ENCODE measurements around the gene B4GALT6. TPM values are rescaled to one million over a fixed set of nuclear protein-coding genes. Genes with fewer than 3 reads are reported as not detected.

B4GALT6 gene
- total RNA-seq, 1 donor from 2014 or later, result 16.3 TPM

DNA sequence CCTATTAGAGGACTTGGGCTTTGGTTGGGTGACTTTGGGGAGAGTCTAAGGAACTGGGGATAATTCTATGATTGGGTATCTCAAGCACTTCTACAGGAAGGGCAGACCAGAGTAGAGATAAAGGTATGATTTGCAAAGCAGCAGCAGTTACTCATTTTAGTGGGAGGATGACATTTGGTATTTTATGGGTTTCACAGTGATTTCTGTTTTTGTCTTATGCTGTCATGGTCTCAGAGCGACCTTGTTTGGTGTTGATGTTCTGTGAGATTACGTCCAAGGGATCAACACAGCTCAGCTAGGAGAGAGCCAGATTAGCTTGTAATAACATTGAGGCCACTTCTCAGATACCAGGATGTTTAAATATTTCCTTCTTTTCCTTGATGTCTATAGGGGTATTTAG is 74.5 kb downstream of the B4GALT6 start:
- H3F3A ChIP-seq (ENCODE audit: low read depth), result peaks cover 5% of the 10 kb centered on the region
- no peaks in the 10 kb centered on the region for H4K20me1 ChIP-seq (ENCODE audit: low read depth)
- H2AFZ ChIP-seq (replicated peaks), result no peak overlapping the region
- TF ChIP-seq, protein P1, sequence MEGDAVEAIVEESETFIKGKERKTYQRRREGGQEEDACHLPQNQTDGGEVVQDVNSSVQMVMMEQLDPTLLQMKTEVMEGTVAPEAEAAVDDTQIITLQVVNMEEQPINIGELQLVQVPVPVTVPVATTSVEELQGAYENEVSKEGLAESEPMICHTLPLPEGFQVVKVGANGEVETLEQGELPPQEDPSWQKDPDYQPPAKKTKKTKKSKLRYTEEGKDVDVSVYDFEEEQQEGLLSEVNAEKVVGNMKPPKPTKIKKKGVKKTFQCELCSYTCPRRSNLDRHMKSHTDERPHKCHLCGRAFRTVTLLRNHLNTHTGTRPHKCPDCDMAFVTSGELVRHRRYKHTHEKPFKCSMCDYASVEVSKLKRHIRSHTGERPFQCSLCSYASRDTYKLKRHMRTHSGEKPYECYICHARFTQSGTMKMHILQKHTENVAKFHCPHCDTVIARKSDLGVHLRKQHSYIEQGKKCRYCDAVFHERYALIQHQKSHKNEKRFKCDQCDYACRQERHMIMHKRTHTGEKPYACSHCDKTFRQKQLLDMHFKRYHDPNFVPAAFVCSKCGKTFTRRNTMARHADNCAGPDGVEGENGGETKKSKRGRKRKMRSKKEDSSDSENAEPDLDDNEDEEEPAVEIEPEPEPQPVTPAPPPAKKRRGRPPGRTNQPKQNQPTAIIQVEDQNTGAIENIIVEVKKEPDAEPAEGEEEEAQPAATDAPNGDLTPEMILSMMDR (IDR thresholded peaks at IDR 0.05), result no peak
- TF ChIP-seq EZH2 (IDR thresholded peaks at IDR 0.05) (no peak), EZH2phosphoT487 (IDR thresholded peaks at IDR 0.05) (no peak)
- no peak overlapping the region for H3K4me3 ChIP-seq
- peaks cover 9% of the 10 kb centered on the region for H3K4me1 ChIP-seq
- H3K27me3 Mint-ChIP-seq (ENCODE audit: insufficient read depth, low read depth), result peaks cover 3% of the 10 kb centered on the region
- peaks cover 7% of the 10 kb centered on the region for H3K4me1 Mint-ChIP-seq
- H3K9me3 Mint-ChIP-seq, result no peaks in the 10 kb centered on the region
- H3K36me3 ChIP-seq, result no peaks in the 10 kb centered on the region
- H3K27me3 ChIP-seq, result no peaks in the 10 kb centered on the region
- H3K9me3 ChIP-seq (ENCODE audit: low read depth), result no peaks in the 10 kb centered on the region
- no peak overlapping the region for H3K27ac Mint-ChIP-seq
- H3K79me2 ChIP-seq (ENCODE audit: low read depth), result no peaks in the 10 kb centered on the region
- no peak overlapping the region for H3K27ac ChIP-seq
- no peaks in the 10 kb centered on the region for H3K36me3 Mint-ChIP-seq
- DNase-seq (ENCODE audit: low spot score), result no peak
- H3K4me2 ChIP-seq, result no peak overlapping the region
- no peak overlapping the region for H3K9ac ChIP-seq
- no peak overlapping the region for H3K4me3 Mint-ChIP-seq

DNA sequence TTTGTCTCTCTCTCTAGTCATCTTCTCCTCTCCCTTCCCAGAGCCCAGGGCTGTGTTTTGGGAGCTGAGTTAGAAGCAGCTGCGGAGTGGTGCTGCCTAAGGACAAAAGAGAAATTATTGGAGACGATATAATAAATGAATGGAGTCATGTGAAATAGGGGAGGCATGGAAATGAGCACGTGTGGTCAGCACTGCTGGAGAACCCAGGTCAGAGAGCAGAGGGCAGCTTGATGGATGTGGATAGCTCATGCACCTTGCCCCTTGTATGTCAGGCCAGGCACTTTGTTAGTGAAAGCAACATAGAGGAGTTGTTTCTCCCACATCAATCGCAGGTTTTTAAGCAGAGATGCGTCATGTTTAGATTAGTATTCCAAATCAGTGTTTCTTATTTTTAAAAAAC is 77.0 kb downstream of the B4GALT6 start:
- DNase-seq (ENCODE audit: low spot score), result no peak
- no peak for TF ChIP-seq EZH2phosphoT487 (IDR thresholded peaks at IDR 0.05)
- TF ChIP-seq, protein P1 (IDR thresholded peaks at IDR 0.05), result no peak
- no peak for TF ChIP-seq EZH2 (IDR thresholded peaks at IDR 0.05)
- H3K4me3 Mint-ChIP-seq, result no peak overlapping the region
- H2AFZ ChIP-seq (replicated peaks), result no peak overlapping the region
- H3K4me2 ChIP-seq, result no peak overlapping the region
- no peak overlapping the region for H3K4me3 ChIP-seq
- H3K27ac ChIP-seq, result no peak overlapping the region
- H4K20me1 ChIP-seq (ENCODE audit: low read depth), result no peaks in the 10 kb centered on the region
- H3K27me3 ChIP-seq, result no peaks in the 10 kb centered on the region
- peaks cover 5% of the 10 kb centered on the region for H3F3A ChIP-seq (ENCODE audit: low read depth)
- H3K9ac ChIP-seq, result no peak overlapping the region
- H3K4me1 ChIP-seq, result peaks cover 9% of the 10 kb centered on the region
- peaks cover 3% of the 10 kb centered on the region for H3K27me3 Mint-ChIP-seq (ENCODE audit: insufficient read depth, low read depth)
- peaks cover 7% of the 10 kb centered on the region for H3K4me1 Mint-ChIP-seq
- H3K9me3 Mint-ChIP-seq, result no peaks in the 10 kb centered on the region
- H3K36me3 Mint-ChIP-seq, result no peaks in the 10 kb centered on the region
- H3K27ac Mint-ChIP-seq, result no peak overlapping the region
- no peaks in the 10 kb centered on the region for H3K79me2 ChIP-seq (ENCODE audit: low read depth)
- no peaks in the 10 kb centered on the region for H3K36me3 ChIP-seq
- H3K9me3 ChIP-seq (ENCODE audit: low read depth), result no peaks in the 10 kb centered on the region

DNA sequence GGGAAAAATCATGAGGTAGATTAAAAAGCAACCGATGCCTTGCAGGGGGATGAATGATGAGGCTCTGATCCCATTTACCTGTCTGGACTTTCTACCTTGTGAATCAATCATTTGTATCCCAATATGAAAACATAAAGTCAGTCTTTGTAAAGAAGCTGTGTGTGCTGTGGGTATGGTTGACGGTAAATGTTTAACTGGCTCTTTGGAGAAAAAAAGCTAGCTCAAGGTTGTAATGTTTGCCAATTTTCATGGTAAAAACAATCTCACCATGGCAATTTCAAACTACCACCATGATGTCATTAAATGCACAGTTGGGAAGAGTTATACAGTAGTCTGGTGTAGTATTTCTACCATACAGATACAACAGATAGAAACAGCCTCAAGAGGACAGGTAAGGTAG is 78.1 kb downstream of the B4GALT6 start:
- no peaks in the 10 kb centered on the region for H3K9me3 Mint-ChIP-seq
- H3K79me2 ChIP-seq (ENCODE audit: low read depth), result no peaks in the 10 kb centered on the region
- no peak overlapping the region for H3K27ac Mint-ChIP-seq
- H3K4me1 ChIP-seq, result peaks cover 5% of the 10 kb centered on the region
- H3K27me3 Mint-ChIP-seq (ENCODE audit: insufficient read depth, low read depth), result no peaks in the 10 kb centered on the region
- H3F3A ChIP-seq (ENCODE audit: low read depth), result peaks cover 4% of the 10 kb centered on the region
- DNase-seq (ENCODE audit: low spot score), result no peak
- H3K9me3 ChIP-seq (ENCODE audit: low read depth), result no peaks in the 10 kb centered on the region
- H3K4me3 ChIP-seq, result no peak overlapping the region
- no peak overlapping the region for H3K27ac ChIP-seq
- no peaks in the 10 kb centered on the region for H3K36me3 ChIP-seq
- H3K9ac ChIP-seq, result no peak overlapping the region
- no peaks in the 10 kb centered on the region for H3K27me3 ChIP-seq
- H3K36me3 Mint-ChIP-seq, result no peaks in the 10 kb centered on the region
- H3K4me3 Mint-ChIP-seq, result no peak overlapping the region
- no peak overlapping the region for H3K4me2 ChIP-seq
- no peak overlapping the region for H2AFZ ChIP-seq (replicated peaks)
- H4K20me1 ChIP-seq (ENCODE audit: low read depth), result no peaks in the 10 kb centered on the region
- H3K4me1 Mint-ChIP-seq, result peaks cover 7% of the 10 kb centered on the region
- TF ChIP-seq EZH2 (IDR thresholded peaks at IDR 0.05), result no peak
- TF ChIP-seq EZH2phosphoT487 (IDR thresholded peaks at IDR 0.05), result no peak
- TF ChIP-seq, protein P1 (IDR thresholded peaks at IDR 0.05), result no peak
